Measurements from ENCODE around the gene SMARCB1. TPM values are rescaled to one million over a fixed set of nuclear protein-coding genes. Genes with fewer than 3 reads are reported as not detected.

SMARCB1 gene
- total RNA-seq, 4 donors from 2014 or later, result 33.7 to 61.3 (median 54.7) TPM

- 71 to 91% methylated on average over 1 to 9 of the region's 9 CpGs for WGBS, 2 donors (ENCODE audit: low coverage in 1 of 2)
- Histone ChIP-seq H3K27ac (peak overlapping the region; percentile 21 to 80 (median 58)), H3K27me3 (no peaks in the 10 kb centered on the region), H3K36me3 (no peaks in the 10 kb centered on the region), H3K4me1 (peaks cover 0 to 26% (median 11%) of the 10 kb centered on the region in 4 donors), H3K4me3 (no peak overlapping the region), H3K9me3 (no peaks in the 10 kb centered on the region)
- DNase-seq, result no peak
- in situ Hi-C loops (cut with MboI; ENCODE audit: low pct_ligation_motif_present in 1 of 4, low pct_unique_long_range_greater_than_20kb in 1 of 4, low sequenced_read_pairs in 3 of 4), result loop anchor here in 2 of 4 donors (10.0 to 25.0 kb wide), 2 partner anchors 61 to 308 kb away; partner anchors contain the start of gene SMARCB1 (in 2 of the 2)
- TF ChIP-seq POLR2A (IDR thresholded peaks at IDR 0.05) (no peak), CTCF (IDR thresholded peaks at IDR 0.05) (no peak), EP300 (IDR thresholded peaks at IDR 0.05; ENCODE audit: low read depth) (no peak), POLR2AphosphoS5 (IDR thresholded peaks at IDR 0.05) (no peak)
- intact Hi-C loops (cut with DNase I; ENCODE audit: low total_unique reads), result no loop called here
Measured at GRCh38 chr22:23845265-23846080, 58.7 kb downstream of the SMARCB1 start.

GRCh38 chr22:23846081-23846469, 59.3 kb downstream of the SMARCB1 start:
- Histone ChIP-seq H3K36me3 (no peaks in the 10 kb centered on the region), H3K4me3 (no peak overlapping the region), H3K27me3 (no peaks in the 10 kb centered on the region), H3K4me1 (peaks cover 0 to 26% (median 11%) of the 10 kb centered on the region in 4 donors), H3K27ac (peak overlapping the region; percentile 21 to 80 (median 54)), H3K9me3 (no peaks in the 10 kb centered on the region)
- in situ Hi-C loops (cut with MboI; ENCODE audit: low pct_ligation_motif_present in 1 of 4, low pct_unique_long_range_greater_than_20kb in 1 of 4, low sequenced_read_pairs in 3 of 4) (loop anchor here in 2 of 4 donors (10.0 to 25.0 kb wide), 2 partner anchors 61 to 309 kb away; partner anchors contain the start of gene SMARCB1 (in 2 of the 2)), intact Hi-C loops (cut with DNase I; ENCODE audit: low total_unique reads) (no loop called here)
- DNase-seq, result no peak
- WGBS, 2 donors (ENCODE audit: low coverage in 1 of 2), result 84 to 100% methylated on average over 1 to 7 of the region's 7 CpGs
- TF ChIP-seq CTCF (IDR thresholded peaks at IDR 0.05), result no peak
- TF ChIP-seq EP300 (IDR thresholded peaks at IDR 0.05; ENCODE audit: low read depth), result no peak
- TF ChIP-seq POLR2AphosphoS5 (IDR thresholded peaks at IDR 0.05), result no peak
- TF ChIP-seq POLR2A (IDR thresholded peaks at IDR 0.05), result no peak

- no peak overlapping the region for H3K4me3 ChIP-seq
- no peak for DNase-seq
- H3K27ac ChIP-seq, result peak overlapping the region in 2 of 4 donors; percentile 65 to 80
- no peaks in the 10 kb centered on the region for H3K27me3 ChIP-seq
- H3K9me3 ChIP-seq, result no peaks in the 10 kb centered on the region
- intact Hi-C loops (cut with DNase I; ENCODE audit: low total_unique reads), result no loop called here
- TF ChIP-seq EP300 (IDR thresholded peaks at IDR 0.05; ENCODE audit: low read depth), result no peak
- TF ChIP-seq POLR2A (IDR thresholded peaks at IDR 0.05), result no peak
- TF ChIP-seq POLR2AphosphoS5 (IDR thresholded peaks at IDR 0.05), result no peak
- in situ Hi-C loops (cut with MboI; ENCODE audit: low pct_ligation_motif_present in 1 of 4, low pct_unique_long_range_greater_than_20kb in 1 of 4, low sequenced_read_pairs in 3 of 4), result loop anchor here in 2 of 4 donors (10.0 to 25.0 kb wide), 2 partner anchors 63 to 310 kb away; partner anchors contain the start of gene SMARCB1 (in 2 of the 2)
- H3K36me3 ChIP-seq, result no peaks in the 10 kb centered on the region
- peaks cover 0 to 26% (median 11%) of the 10 kb centered on the region in 4 donors for H3K4me1 ChIP-seq
- 83 to 90% methylated on average over 5 to 18 of the region's 18 CpGs for WGBS, 2 donors (ENCODE audit: low coverage in 1 of 2)
Measured at GRCh38 chr22:23847310-23847920, 60.6 kb downstream of the SMARCB1 start.

- TF ChIP-seq POLR2AphosphoS5 (IDR thresholded peaks at IDR 0.05), result peak in 1 of 3 donors; percentile 8
- no peak for TF ChIP-seq CTCF (IDR thresholded peaks at IDR 0.05)
- no peak for TF ChIP-seq EP300 (IDR thresholded peaks at IDR 0.05; ENCODE audit: low read depth)
- no peak for TF ChIP-seq POLR2A (IDR thresholded peaks at IDR 0.05)
- DNase-seq, result peak; percentile 56
- no peaks in the 10 kb centered on the region for H3K9me3 ChIP-seq
- in situ Hi-C loops (cut with MboI; ENCODE audit: low pct_ligation_motif_present in 1 of 4, low pct_unique_long_range_greater_than_20kb in 1 of 4, low sequenced_read_pairs in 3 of 4), result loop anchor here in 2 of 4 donors (10.0 to 25.0 kb wide), 2 partner anchors 63 to 311 kb away; partner anchors contain the start of gene SMARCB1 (in 2 of the 2)
- peaks cover 0 to 26% (median 11%) of the 10 kb centered on the region in 4 donors for H3K4me1 ChIP-seq
- H3K27me3 ChIP-seq, result no peaks in the 10 kb centered on the region
- peak overlapping the region in 2 of 4 donors; percentile 36 to 65 for H3K27ac ChIP-seq
- intact Hi-C loops (cut with DNase I; ENCODE audit: low total_unique reads), result loop anchor here (2.0 kb wide), 1 partner anchor 79 kb away; no protein-coding TSS in a partner anchor
- 51 to 79% methylated on average over 6 to 24 of the region's 24 CpGs for WGBS, 2 donors (ENCODE audit: low coverage in 1 of 2)
- no peak overlapping the region for H3K4me3 ChIP-seq
- no peaks in the 10 kb centered on the region for H3K36me3 ChIP-seq
Measured at GRCh38 chr22:23847991-23848864, 61.5 kb downstream of the SMARCB1 start.

Measured in transverse colon (tissue), 4 donors.